HepG2 (cell line): ENCODE results near the gene PLEKHG4B. TPM values are rescaled to one million over a fixed set of nuclear protein-coding genes. Genes with fewer than 3 reads are reported as not detected.

ENCODE experiments used
- ATAC-seq: fragments of 200-7000 bp; cut with Tn5 transposase; 3 replicates; pipeline ENCODE4 v1.9.1; 2020; ENCODE audit warnings: mild to moderate bottlenecking, moderate library complexity
- Bru-seq: library from RNA; stranded (reverse); fragments of 400-500 nt; gene quantifications from one replicate; lab custom pipeline; 2021; lab: Mats Ljungman, UMichigan
- BruChase-seq, 2 experiments: library from RNA; stranded (reverse); fragments of 400-500 nt; gene quantifications; one replicate each; lab custom pipeline; 2021; lab: Mats Ljungman, UMichigan
- BruUV-seq: library from RNA; stranded (reverse); fragments of 400-500 nt; replicated peaks from 2 replicates; lab custom pipeline; 2021; lab: Mats Ljungman, UMichigan
- CTCF ChIA-PET: fragments of 300-600 bp; formaldehyde crosslinking; extraction: SDS; loops from one replicate; lab custom pipeline; 2021; ENCODE audit warnings: low total read pairs, inconsistent platforms, low intra/inter-chr PET ratio; lab: Yijun Ruan, JAX
- POLR2A ChIA-PET: fragments of 350-600 bp; sonication (Branson Sonifier 250); formaldehyde crosslinking; loops from one replicate; lab custom pipeline; 2020; ENCODE audit warnings: antibody characterized with exemption, inconsistent platforms; lab: Yijun Ruan, JAX
- DNase-seq: peaks from one replicate; pipeline ENCODE4 v3.0.0-alpha.2; 2015; ENCODE audit warnings: low spot score
- FAIRE-seq: peaks from 3 replicates; lab custom pipeline; 2011; peaks lifted over from hg19 to GRCh38; lab: Jason Lieb, UNC
- H2AFZ ChIP-seq: one replicate; pipeline ENCODE4 v1.6.1; 2011; ENCODE audit warnings: low read length, inconsistent platforms
- H3K27ac ChIP-seq: fragments of 300-600 bp; 3 replicates; pipeline ENCODE4 v1.8.0; 2011; ENCODE audit warnings: mixed run types, mild to moderate bottlenecking, mixed read lengths, low read length, inconsistent platforms; ENCODE audit not compliant: insufficient read depth; ENCODE audit errors: extremely low read length
- H3K27me3 ChIP-seq, 2 experiments: fragments of 200-600 bp in 1 of 2; 2 replicates in 1 of 2; 3 replicates in 1 of 2; pipeline versions ENCODE4 v1.6.0 to v1.8.0; 2011; ENCODE audit warnings: low read length in 2 of 2, mild to moderate bottlenecking in 2 of 2, moderate library complexity in 2 of 2, inconsistent platforms in 1 of 2; ENCODE audit not compliant: insufficient read depth in 2 of 2, control insufficient read depth in 1 of 2
- H3K36me3 ChIP-seq, 2 experiments: fragments of 200-600 bp in 1 of 2; replicated peaks in 1 of 2; 2 replicates in 1 of 2; 3 replicates in 1 of 2; pipeline versions ENCODE4 v1.5.1 to v1.8.0; 2011; ENCODE audit warnings: low read length in 2 of 2, inconsistent platforms in 1 of 2; ENCODE audit not compliant: insufficient read depth in 2 of 2, control insufficient read depth in 1 of 2
- H3K4me1 ChIP-seq: 2 replicates; pipeline ENCODE4 v1.5.1; 2012; ENCODE audit warnings: low read length, inconsistent platforms; ENCODE audit not compliant: insufficient read depth
- H3K4me2 ChIP-seq: 2 replicates; pipeline ENCODE4 v1.6.0; 2011; ENCODE audit warnings: low read depth, low read length, inconsistent platforms
- H3K4me3 ChIP-seq, 3 experiments: fragments of 200-600 bp in 1 of 3; sonication (generic), shearing (Covaris generic) in 1 of 3; replicated peaks in 1 of 3; 2 replicates each; pipeline ENCODE4 v1.5.1; 2011 to 2016; ENCODE audit warnings: low read length in 3 of 3, inconsistent platforms in 2 of 3, low read depth in 2 of 3, mild to moderate bottlenecking in 2 of 3, control low read depth in 1 of 3, mixed read lengths in 1 of 3; ENCODE audit not compliant: insufficient read depth in 1 of 3
- H3K79me2 ChIP-seq: one replicate; pipeline ENCODE4 v1.6.1; 2011; ENCODE audit warnings: low read length, inconsistent platforms; ENCODE audit not compliant: insufficient read depth
- H3K9ac ChIP-seq: 2 replicates; pipeline ENCODE4 v1.6.0; 2011; ENCODE audit warnings: mild to moderate bottlenecking, low read depth, low read length, inconsistent platforms; ENCODE audit not compliant: insufficient read depth
- H3K9me3 ChIP-seq: 2 replicates; pipeline ENCODE4 v1.5.1; 2012; ENCODE audit warnings: mild to moderate bottlenecking, low read length
- H4K20me1 ChIP-seq: 2 replicates; pipeline ENCODE4 v1.6.0; 2011; ENCODE audit warnings: inconsistent platforms, mild to moderate bottlenecking, low read length, moderate library complexity; ENCODE audit not compliant: insufficient read depth
- ELF3 ChIP-seq: IDR thresholded peaks from 2 replicates; pipeline ENCODE4 v1.6.1; 2016; ENCODE audit warnings: missing genetic modification reagents, missing compliant biosample characterization
- MXD4 ChIP-seq: IDR thresholded peaks from 2 replicates; pipeline ENCODE4 v1.6.1; 2016; ENCODE audit warnings: mild to moderate bottlenecking, missing biosample characterization, missing genetic modification reagents
- POGZ ChIP-seq: sonication (generic); formaldehyde crosslinking; IDR thresholded peaks from 2 replicates; pipeline ENCODE4 v1.4.0; 2020; ENCODE audit warnings: mild to moderate bottlenecking, missing genetic modification reagents
- TGIF2 ChIP-seq: IDR thresholded peaks from 2 replicates; pipeline ENCODE4 v1.6.1; 2016; ENCODE audit warnings: control low read depth, missing compliant biosample characterization
- YY1 ChIP-seq: IDR thresholded peaks from 2 replicates; pipeline ENCODE4 v1.6.1; 2011; ENCODE audit warnings: low read length, low read depth, moderate library complexity, mild to moderate bottlenecking; ENCODE audit not compliant: insufficient read depth, insufficient replicate concordance
- ZNF777 ChIP-seq: sonication (generic); formaldehyde crosslinking; IDR thresholded peaks from 2 replicates; pipeline ENCODE4 v1.4.0; 2020; ENCODE audit warnings: missing genetic modification reagents
- WGBS: methylation state at CpG from one replicate; pipeline ENCODE4 v1.1.6; 2017; ENCODE audit warnings: low lambda C conversion rate; 5-methylcytosine and 5-hydroxymethylcytosine counted together
- in situ Hi-C: cut with HindIII; loops from 2 replicates; pipeline ENCODE4 v1.10.0; 2017; ENCODE audit warnings: low pct_unique_long_range_greater_than_20kb; ENCODE audit not compliant: extremely low pct_ligation_motif_present
- intact Hi-C: fragments of 100-400 bp; cut with micrococcal nuclease; formaldehyde crosslinking; loops from one replicate; pipeline ENCODE4 v1.10.0; 2022; ENCODE audit not compliant: unreplicated experiment
- long read RNA-seq, 2 experiments: library from RNA in 1 of 2; library from polyadenylated mRNA in 1 of 2; stranded (forward) in 1 of 2; unstranded in 1 of 2; transcript quantifications; one replicate each; pipeline ENCODE4 v2.0.0, GENCODE V29; 2019 to 2022
- polyA minus RNA-seq, 3 experiments: library from RNA; depleted of rRNA, polyadenylated mRNA; stranded (reverse); fragments of >200 nt; gene quantifications; 2 replicates each; pipeline ENCODE4 v1.2.3, GENCODE V29; 2011; ENCODE audit warnings: low replicate concordance in 1 of 3
- polyA plus RNA-seq, 8 experiments: library from polyadenylated mRNA; depleted of rRNA in 3 of 8; stranded (reverse) in 7 of 8; unstranded in 1 of 8; fragments of >200 nt; fragmentation: Illumina TruSeq in 4 of 8; extraction: Trizol in 4 of 8; gene quantifications; 2 replicates each; pipeline versions ENCODE4 v1.2.1 to v1.2.3, GENCODE V29; 2011 to 2016; ENCODE audit warnings: low read depth in 4 of 8, missing spikeins in 1 of 8, mixed read lengths in 1 of 8; ENCODE audit not compliant: insufficient read depth in 1 of 8
- total RNA-seq, 5 experiments: library from RNA; depleted of rRNA; stranded (reverse); fragments of >200 nt; fragmentation: Illumina TruSeq; extraction: Trizol; gene quantifications; 2 replicates each; pipeline ENCODE4 v1.2.3, GENCODE V29; 2016; ENCODE audit warnings: low read depth in 1 of 5

Gene PLEKHG4B
- total RNA-seq (2016; rRNA removed; fragmentation: Illumina TruSeq; extraction: Trizol) (0.09 TPM in 1 of 2 replicates, not detected in the other), polyA plus RNA-seq (2011; rRNA removed) (0.04 TPM in 1 of 2 replicates, not detected in the other), polyA minus RNA-seq (2011; rRNA and poly(A)+ RNA removed; ENCODE audit: low replicate concordance) (not detected in 2 replicates), Bru-seq, nascent RNA (percentile 5 among the genes with signal in this experiment), BruChase-seq, experiment 1, labeled RNA remaining after a 6-hour chase (percentile 1 among the genes with signal in this experiment), BruChase-seq, experiment 2, labeled RNA remaining after a 2-hour chase (percentile 4 among the genes with signal in this experiment)
- not detected in 2 replicates for total RNA-seq (2016; cell fraction: cytosol; rRNA removed; fragmentation: Illumina TruSeq; extraction: Trizol; ENCODE audit: low read depth)
- total RNA-seq (2016; cell fraction: insoluble cytoplasmic fraction; rRNA removed; fragmentation: Illumina TruSeq; extraction: Trizol), result not detected in 2 replicates
- total RNA-seq (2016; cell fraction: membrane; rRNA removed; fragmentation: Illumina TruSeq; extraction: Trizol), result not detected in 2 replicates
- total RNA-seq (2016; cell fraction: nucleus; rRNA removed; fragmentation: Illumina TruSeq; extraction: Trizol), result not detected in 2 replicates
- 0.04 TPM in 1 of 2 replicates, not detected in the other for polyA plus RNA-seq (2011; cell fraction: cytosol; rRNA removed)
- 0.16 TPM in 1 of 2 replicates, not detected in the other for polyA plus RNA-seq (2011; cell fraction: nucleus; rRNA removed)
- polyA plus RNA-seq (2012), result 0.05 TPM in 1 of 2 replicates, not detected in the other
- not detected in 2 replicates for polyA plus RNA-seq (2016; cell fraction: cytosol; fragmentation: Illumina TruSeq; extraction: Trizol; ENCODE audit: low read depth)
- polyA plus RNA-seq (2016; cell fraction: insoluble cytoplasmic fraction; fragmentation: Illumina TruSeq; extraction: Trizol; ENCODE audit: low read depth), result not detected in 2 replicates
- not detected in 2 replicates for polyA plus RNA-seq (2016; cell fraction: membrane; fragmentation: Illumina TruSeq; extraction: Trizol; ENCODE audit: low read depth)
- polyA plus RNA-seq (2016; cell fraction: nucleus; fragmentation: Illumina TruSeq; extraction: Trizol; ENCODE audit: insufficient read depth, low read depth), result not detected in 2 replicates
- not detected in 2 replicates for polyA minus RNA-seq (2011; cell fraction: cytosol; rRNA and poly(A)+ RNA removed)
- 0.13 TPM in 1 of 2 replicates, not detected in the other for polyA minus RNA-seq (2011; cell fraction: nucleus; rRNA and poly(A)+ RNA removed)
- long read RNA-seq, experiment 1, result 0 reads
- long read RNA-seq, experiment 2, result 0 reads

DNA sequence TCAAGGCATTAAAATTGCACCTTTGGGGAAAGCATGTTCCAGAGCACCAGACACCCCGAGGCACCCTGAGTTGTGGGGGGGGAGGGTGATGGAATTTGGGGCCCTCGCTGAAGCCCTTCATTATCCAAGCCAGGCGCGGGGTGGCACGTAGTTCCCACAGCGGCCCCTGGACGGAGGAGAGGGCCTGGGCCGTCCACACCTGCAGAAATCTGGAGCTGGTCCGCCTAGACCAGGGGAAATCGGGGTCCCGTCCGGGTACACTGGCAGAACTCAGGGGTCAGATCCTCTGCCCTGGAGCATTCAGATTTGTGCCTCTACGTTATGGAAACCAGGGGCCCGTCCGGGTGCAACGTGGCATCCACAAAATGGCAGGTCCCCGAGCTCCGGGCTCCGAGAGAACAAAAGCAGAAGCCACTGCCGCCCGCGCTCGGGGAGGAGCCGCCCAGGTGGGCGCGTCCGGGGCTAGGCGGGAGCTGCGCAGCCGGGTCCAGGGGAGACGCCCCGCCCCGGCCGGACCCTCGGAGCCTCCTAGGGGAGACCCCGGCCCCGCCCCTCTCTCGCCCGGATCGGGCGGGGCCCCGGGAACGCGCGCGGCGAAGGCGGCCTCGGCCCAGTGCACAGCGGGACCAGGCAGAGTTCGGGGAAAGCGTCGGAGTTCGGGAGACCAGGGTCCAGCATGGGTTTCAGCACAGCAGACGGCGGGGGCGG lies at the start of gene PLEKHG4B:
PLEKHG4B (plus strand) TSS at position 613 of the 708 bp plus-strand sequence; CDS start at position 677, 64 bp downstream.
- Histone ChIP-seq H3K9me3 (no peaks in the 10 kb centered on the region), H3K4me3 (peak within 1 kb of the TSS; percentile 6 to 61 (median 16); a peak in 3 of 6 replicates), H4K20me1 (no peaks in the 10 kb centered on the region), H3K4me1 (no peaks in the 10 kb centered on the region), H3K36me3 (no peaks in the 10 kb centered on the region), H2AFZ (no peak within 1 kb of the TSS), H3K9ac (no peak within 1 kb of the TSS), H3K79me2 (no peaks in the 10 kb centered on the region), H3K4me2 (peak within 1 kb of the TSS; percentile 47; the same call in 1 of the 2 replicates), H3K27ac (no peak within 1 kb of the TSS), H3K27me3 (peaks cover 12 to 65% of the 10 kb centered on the region in 2 experiments)
- intact Hi-C loops (no loop called here), in situ Hi-C loops (no loop called here)
- TF ChIP-seq ELF3 (CRISPR knock-in tag) (no peak), POGZ (CRISPR knock-in tag) (no peak), YY1 (peak; percentile 15), ZNF777 (peak; percentile 45; the same call in 1 of the 2 replicates), MXD4 (CRISPR knock-in tag) (no peak), TGIF2 (CRISPR knock-in tag) (no peak)
- ATAC-seq, result peak; percentile 61
- ChIA-PET CTCF (no interaction called here), POLR2A (no interaction called here)
- BruUV-seq, result no TSS peak
- no peak for DNase-seq
- no CpG with 5 or more reads among the region's 57 CpGs for WGBS
- FAIRE-seq, result no peak
